VCaP (cell line): ENCODE data around the gene KYAT1.
A peak's percentile ranks its signal among the peaks of the same experiment; 100 is the strongest.

ENCODE experiments used
- H3K27ac ChIP-seq: fragments of 450-650 bp; 2 replicates; pipeline ENCODE4 v1.5.1; 2017
- CTCF ChIP-seq: fragments of 450-650 bp; conservative IDR thresholded peaks from 2 replicates; pipeline ENCODE4 v1.5.1; 2017; ENCODE audit warnings: mild to moderate bottlenecking, moderate library complexity

KYAT1 gene

GRCh38 chr9:128823362-128823902, 58.3 kb downstream of the KYAT1 start:
- no peak overlapping the region for H3K27ac ChIP-seq
- no peak for TF ChIP-seq CTCF

GRCh38 chr9:128822407-128823042, 59.2 kb downstream of the KYAT1 start:
- TF ChIP-seq CTCF, result no peak
- no peak overlapping the region for H3K27ac ChIP-seq

- no peak for TF ChIP-seq CTCF
- no peak overlapping the region for H3K27ac ChIP-seq
Measured at GRCh38 chr9:128821584-128822406, 60.0 kb downstream of the KYAT1 start.

DNA sequence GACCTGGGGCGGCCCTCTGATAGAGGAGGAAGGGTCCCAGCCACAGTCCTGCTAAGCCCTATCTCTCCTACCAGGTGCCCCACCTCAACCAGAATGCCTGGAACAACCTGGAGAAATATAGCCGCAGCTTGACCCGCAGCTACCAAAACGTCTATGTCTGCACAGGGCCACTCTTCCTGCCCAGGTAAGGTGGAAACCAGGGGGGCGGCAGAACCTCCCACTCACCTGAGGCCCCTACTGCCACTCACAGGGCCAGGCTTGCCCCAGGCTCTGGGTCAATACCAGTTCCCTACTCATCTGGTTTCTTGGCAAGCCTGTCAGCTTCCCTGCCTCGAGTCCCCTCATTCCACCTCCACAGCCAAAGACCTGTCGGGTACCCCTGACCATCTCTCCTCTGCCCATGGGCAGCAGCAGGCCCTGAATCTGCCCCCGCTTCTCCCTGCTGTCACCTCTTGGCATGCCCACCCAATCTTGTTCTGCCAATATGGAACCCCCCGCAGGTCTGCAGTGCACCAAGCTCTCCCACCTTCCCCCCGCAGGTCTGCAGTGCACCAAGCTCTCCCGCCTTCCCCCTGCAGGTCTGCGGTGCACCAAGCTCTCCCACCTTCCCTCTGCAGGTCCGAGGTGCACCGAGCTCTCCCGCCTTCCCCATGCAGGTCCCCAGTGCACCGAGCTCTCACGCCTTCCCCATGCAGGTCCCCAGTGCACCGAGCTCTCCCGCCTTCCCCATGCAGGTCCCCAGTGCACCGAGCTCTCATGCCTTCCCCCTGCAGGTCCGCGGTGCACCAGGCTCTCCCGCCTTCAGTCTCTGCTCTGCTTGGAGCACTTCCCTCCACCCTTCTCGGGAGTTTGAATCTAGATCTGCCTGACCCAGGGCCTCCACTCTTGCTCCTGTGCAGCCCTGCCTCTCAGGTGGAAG, 60.8 kb downstream of the KYAT1 start:
- H3K27ac ChIP-seq, result no peak overlapping the region
- TF ChIP-seq CTCF, result no peak

DNA sequence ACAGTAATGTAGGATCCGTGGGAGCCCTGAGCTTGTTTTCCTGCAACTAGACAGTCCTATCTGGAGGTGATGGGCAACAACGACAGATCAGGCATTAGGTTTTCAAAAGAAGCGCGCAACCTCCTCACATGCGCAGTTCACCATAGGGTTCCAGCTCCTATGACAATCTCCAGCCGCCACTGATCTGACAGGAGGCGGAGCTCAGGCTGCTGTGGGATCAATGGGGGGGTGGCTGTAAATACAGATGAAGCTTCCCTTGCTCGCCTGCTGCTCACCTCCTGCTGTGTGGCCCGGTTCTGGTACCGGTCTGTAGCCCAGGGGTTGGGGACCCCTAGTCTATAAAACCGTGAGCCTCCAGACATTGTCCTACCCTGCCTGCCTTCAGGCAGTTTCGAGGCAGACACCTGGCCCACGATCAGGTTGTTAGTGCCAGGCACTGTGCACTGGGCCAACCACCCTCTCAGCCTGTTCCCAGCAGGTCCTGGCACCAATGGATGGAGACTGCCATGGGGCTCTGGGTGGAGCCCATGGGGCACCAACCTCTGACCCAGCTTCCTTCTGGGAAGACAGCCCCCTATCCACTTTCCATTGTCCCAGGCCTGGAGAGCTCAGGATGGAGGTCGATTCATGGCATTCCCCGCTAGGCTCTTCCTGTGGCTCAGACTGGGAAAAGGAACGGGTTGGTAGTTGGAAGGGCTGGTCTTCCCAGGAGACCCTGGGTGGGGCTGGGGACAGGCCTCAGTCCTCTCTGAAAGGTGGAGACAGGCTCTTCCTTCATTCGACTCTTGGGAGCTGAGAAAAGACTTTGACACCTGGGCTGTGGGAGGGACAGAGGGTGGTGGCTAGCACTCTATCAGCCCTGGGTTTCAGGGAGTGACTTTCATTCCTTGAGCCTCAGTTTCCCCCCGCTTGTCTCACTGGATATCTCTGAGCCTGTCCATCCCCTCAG, 61.8 kb downstream of the KYAT1 start:
- TF ChIP-seq CTCF, result no peak
- H3K27ac ChIP-seq, result peak overlapping the region; percentile 89; the same call in 1 of the 2 replicates

- peak overlapping the region; percentile 89 for H3K27ac ChIP-seq
- no peak for TF ChIP-seq CTCF
Measured at GRCh38 chr9:128818839-128819715, 62.7 kb downstream of the KYAT1 start.
